HL-60 (cell line): ENCODE results near the gene BCL2.

Experiments
- GABPA ChIP-seq: IDR thresholded peaks from 2 replicates; pipeline ENCODE4 v1.6.1; 2012; ENCODE audit warnings: low read depth
- POLR2AphosphoS5 ChIP-seq: IDR thresholded peaks from 2 replicates; pipeline ENCODE4 v1.6.1; 2012; ENCODE audit warnings: low read depth
- SPI1 ChIP-seq: IDR thresholded peaks from 2 replicates; pipeline ENCODE4 v1.6.1; 2012; ENCODE audit warnings: low read depth, mild to moderate bottlenecking, borderline replicate concordance
- TF ChIP-seq, protein P1 (sequence below): IDR thresholded peaks from one replicate; pipeline ENCODE4 v1.5.1; 2011; ENCODE audit warnings: low read length, control low read depth, inconsistent platforms; ENCODE audit not compliant: insufficient read depth
- TF ChIP-seq, protein P2 (sequence below): IDR thresholded peaks from 2 replicates; pipeline ENCODE4 v1.6.1; 2012; ENCODE audit warnings: low read depth; ENCODE audit not compliant: insufficient replicate concordance

DNA sequence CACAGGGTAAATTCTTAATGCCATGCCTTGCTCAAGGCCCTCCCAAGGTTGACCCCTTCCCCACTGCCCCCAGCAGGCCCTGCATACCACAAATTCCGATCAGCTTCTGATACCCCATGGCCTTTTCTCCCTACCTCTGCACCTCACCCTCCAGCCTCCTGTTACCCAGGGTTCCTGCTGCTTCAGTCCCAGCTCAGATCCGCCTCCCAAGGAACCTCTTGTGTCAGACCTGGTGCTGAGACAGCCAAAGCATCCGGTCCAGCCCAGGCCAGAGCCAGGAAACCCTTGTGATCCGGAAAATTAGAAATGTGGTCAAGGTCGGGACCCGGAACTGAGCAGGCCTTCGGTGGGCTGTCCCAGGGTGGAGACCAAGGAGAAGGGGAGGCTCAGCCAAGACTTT lies 231.3 kb downstream of the BCL2 start:
- TF ChIP-seq, protein P1, sequence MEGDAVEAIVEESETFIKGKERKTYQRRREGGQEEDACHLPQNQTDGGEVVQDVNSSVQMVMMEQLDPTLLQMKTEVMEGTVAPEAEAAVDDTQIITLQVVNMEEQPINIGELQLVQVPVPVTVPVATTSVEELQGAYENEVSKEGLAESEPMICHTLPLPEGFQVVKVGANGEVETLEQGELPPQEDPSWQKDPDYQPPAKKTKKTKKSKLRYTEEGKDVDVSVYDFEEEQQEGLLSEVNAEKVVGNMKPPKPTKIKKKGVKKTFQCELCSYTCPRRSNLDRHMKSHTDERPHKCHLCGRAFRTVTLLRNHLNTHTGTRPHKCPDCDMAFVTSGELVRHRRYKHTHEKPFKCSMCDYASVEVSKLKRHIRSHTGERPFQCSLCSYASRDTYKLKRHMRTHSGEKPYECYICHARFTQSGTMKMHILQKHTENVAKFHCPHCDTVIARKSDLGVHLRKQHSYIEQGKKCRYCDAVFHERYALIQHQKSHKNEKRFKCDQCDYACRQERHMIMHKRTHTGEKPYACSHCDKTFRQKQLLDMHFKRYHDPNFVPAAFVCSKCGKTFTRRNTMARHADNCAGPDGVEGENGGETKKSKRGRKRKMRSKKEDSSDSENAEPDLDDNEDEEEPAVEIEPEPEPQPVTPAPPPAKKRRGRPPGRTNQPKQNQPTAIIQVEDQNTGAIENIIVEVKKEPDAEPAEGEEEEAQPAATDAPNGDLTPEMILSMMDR, result no peak
- TF ChIP-seq SPI1 (no peak), POLR2AphosphoS5 (no peak), GABPA (no peak)
- TF ChIP-seq, protein P2, sequence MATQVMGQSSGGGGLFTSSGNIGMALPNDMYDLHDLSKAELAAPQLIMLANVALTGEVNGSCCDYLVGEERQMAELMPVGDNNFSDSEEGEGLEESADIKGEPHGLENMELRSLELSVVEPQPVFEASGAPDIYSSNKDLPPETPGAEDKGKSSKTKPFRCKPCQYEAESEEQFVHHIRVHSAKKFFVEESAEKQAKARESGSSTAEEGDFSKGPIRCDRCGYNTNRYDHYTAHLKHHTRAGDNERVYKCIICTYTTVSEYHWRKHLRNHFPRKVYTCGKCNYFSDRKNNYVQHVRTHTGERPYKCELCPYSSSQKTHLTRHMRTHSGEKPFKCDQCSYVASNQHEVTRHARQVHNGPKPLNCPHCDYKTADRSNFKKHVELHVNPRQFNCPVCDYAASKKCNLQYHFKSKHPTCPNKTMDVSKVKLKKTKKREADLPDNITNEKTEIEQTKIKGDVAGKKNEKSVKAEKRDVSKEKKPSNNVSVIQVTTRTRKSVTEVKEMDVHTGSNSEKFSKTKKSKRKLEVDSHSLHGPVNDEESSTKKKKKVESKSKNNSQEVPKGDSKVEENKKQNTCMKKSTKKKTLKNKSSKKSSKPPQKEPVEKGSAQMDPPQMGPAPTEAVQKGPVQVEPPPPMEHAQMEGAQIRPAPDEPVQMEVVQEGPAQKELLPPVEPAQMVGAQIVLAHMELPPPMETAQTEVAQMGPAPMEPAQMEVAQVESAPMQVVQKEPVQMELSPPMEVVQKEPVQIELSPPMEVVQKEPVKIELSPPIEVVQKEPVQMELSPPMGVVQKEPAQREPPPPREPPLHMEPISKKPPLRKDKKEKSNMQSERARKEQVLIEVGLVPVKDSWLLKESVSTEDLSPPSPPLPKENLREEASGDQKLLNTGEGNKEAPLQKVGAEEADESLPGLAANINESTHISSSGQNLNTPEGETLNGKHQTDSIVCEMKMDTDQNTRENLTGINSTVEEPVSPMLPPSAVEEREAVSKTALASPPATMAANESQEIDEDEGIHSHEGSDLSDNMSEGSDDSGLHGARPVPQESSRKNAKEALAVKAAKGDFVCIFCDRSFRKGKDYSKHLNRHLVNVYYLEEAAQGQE, result no peak
